GM10266 (cell line): ENCODE data around the gene DOK1.

Experiments used
- DNase-seq: peaks from one replicate; pipeline ENCODE4 v3.0.0; 2012; ENCODE audit errors: extremely low spot score
- TF ChIP-seq, protein P1 (sequence below): IDR thresholded peaks from 2 replicates; pipeline ENCODE4 v1.5.1; 2012; ENCODE audit warnings: mild to moderate bottlenecking, low read depth; ENCODE audit not compliant: control insufficient read depth, insufficient read depth; ENCODE audit errors: missing control alignments

The DOK1 gene

DNA sequence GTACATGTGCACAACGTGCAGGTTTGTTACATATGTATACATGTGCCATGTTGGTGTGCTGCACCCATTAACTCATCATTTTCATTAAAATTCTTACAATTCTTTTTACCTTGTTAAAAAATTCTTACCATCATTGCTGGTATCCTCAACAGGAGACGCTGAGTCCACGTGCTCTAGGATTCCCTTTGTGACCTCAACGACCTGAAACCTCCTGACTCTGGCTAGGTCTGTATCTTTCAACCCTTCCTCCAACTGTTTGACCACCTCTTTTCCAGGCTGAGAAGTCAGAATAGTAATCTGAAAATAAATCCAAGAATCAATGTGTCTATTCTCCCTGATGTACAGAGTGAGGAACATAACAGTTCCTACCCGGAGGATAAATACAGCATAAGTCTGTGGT is 52.4 kb downstream of the DOK1 start:
- TF ChIP-seq, protein P1, sequence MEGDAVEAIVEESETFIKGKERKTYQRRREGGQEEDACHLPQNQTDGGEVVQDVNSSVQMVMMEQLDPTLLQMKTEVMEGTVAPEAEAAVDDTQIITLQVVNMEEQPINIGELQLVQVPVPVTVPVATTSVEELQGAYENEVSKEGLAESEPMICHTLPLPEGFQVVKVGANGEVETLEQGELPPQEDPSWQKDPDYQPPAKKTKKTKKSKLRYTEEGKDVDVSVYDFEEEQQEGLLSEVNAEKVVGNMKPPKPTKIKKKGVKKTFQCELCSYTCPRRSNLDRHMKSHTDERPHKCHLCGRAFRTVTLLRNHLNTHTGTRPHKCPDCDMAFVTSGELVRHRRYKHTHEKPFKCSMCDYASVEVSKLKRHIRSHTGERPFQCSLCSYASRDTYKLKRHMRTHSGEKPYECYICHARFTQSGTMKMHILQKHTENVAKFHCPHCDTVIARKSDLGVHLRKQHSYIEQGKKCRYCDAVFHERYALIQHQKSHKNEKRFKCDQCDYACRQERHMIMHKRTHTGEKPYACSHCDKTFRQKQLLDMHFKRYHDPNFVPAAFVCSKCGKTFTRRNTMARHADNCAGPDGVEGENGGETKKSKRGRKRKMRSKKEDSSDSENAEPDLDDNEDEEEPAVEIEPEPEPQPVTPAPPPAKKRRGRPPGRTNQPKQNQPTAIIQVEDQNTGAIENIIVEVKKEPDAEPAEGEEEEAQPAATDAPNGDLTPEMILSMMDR, result no peak
- DNase-seq, result no peak
